K562 (cell line): ENCODE data around the gene MAP2K3.

Source experiments
- BRF2 ChIP-seq: IDR thresholded peaks from 3 replicates; pipeline ENCODE4 v1.6.1; 2011; ENCODE audit warnings: borderline replicate concordance, mild to moderate bottlenecking; ENCODE audit not compliant: insufficient read length, insufficient read depth
- CTCF ChIP-seq, 3 experiments: IDR thresholded peaks in 2 of 3; conservative IDR thresholded peaks in 1 of 3; 2 replicates each; pipeline ENCODE4 v1.5.1; 2011 to 2012; ENCODE audit warnings: low read length in 3 of 3, mild to moderate bottlenecking in 3 of 3, control low read depth in 2 of 3, improper control_type of control experiment in 1 of 3, inconsistent platforms in 1 of 3, low read depth in 1 of 3, mixed read lengths in 1 of 3, moderate library complexity in 1 of 3; ENCODE audit not compliant: insufficient read depth in 2 of 3
- EZH2 ChIP-seq: IDR thresholded peaks from 2 replicates; pipeline ENCODE4 v1.6.1; 2012; ENCODE audit warnings: low read depth, mild to moderate bottlenecking, inconsistent platforms, low read length, borderline replicate concordance
- GTF2F1 ChIP-seq: IDR thresholded peaks from 2 replicates; pipeline ENCODE4 v1.6.1; 2011; ENCODE audit warnings: low read depth, low read length, improper control_type of control experiment
- NKRF ChIP-seq: fragments of 450-650 bp; IDR thresholded peaks from 2 replicates; pipeline ENCODE4 v1.6.1; 2016; ENCODE audit warnings: borderline replicate concordance
- PTBP1 ChIP-seq: fragments of 200-400 bp; formaldehyde crosslinking; IDR thresholded peaks from 2 replicates; pipeline ENCODE4 v1.6.1; 2017; ENCODE audit warnings: low read depth, low read length
- RAD21 ChIP-seq, 2 experiments: fragments of 250-450 bp in 1 of 2; fragments of 450-650 bp in 1 of 2; sonication (Bioruptor Pico) in 1 of 2; formaldehyde crosslinking in 1 of 2; IDR thresholded peaks in 1 of 2; conservative IDR thresholded peaks in 1 of 2; 2 replicates each; pipeline versions ENCODE4 v1.4.0 to v1.8.0; 2020 to 2022; ENCODE audit warnings: mild to moderate bottlenecking in 2 of 2, moderate library complexity in 1 of 2

- TF ChIP-seq NKRF (no peak), GTF2F1 (no peak), CTCF (IDR thresholded peaks at IDR 0.05 in 2 of 3, conservative IDR thresholded peaks at IDR 0.05 in 1 of 3; ENCODE audit: insufficient read depth in 2 of 3, low read depth in 1 of 3, low read length in 3 of 3) (no peak), EZH2 (no peak), PTBP1 (no peak), BRF2 (no peak), RAD21 (CRISPR knock-in tag; conservative IDR thresholded peaks at IDR 0.05 in 1 of 2, IDR thresholded peaks at IDR 0.05 in 1 of 2) (no peak)
These were observed 75.5 kb downstream of the MAP2K3 start for GRCh38 chr17:21360048-21360447.
